ENCODE data around the gene CARMIL3. TPM values are rescaled to one million over a fixed set of nuclear protein-coding genes. Genes with fewer than 3 reads are reported as not detected.

CARMIL3 gene
- total RNA-seq, 1 donor from 2014 or later: not detected

DNA sequence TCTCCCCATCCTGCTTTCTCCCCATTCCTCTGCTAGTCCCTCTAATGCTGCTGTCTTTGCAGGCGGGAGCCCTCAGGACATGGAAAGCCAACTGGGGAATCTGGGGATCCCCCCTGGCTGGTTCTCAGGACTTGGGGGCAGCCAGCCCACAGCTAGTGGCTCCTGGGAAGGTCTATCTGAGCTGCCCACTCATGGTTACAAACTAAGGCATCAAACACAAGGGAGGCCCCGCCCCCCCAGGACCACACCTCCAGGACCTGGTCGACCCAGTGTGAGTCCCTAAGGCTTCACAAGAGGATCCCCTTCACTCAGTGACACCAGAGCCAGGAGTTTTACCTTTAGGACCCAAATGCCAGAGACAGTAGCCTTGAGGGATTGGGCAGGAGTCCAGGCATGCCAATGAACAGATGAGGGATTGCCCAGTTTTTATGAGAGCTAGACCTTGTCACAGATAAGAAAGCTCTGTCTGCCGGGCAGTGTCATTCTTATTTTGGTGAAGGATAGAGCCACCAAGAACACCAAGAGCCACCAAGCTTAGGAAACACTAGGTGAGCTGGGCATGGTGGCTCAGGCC, 11.5 kb downstream of the CARMIL3 start:
- no peak for DNase-seq (ENCODE audit: low read depth in 2 of 2)

GRCh38 chr14:24064091-24064795, 12.4 kb downstream of the CARMIL3 start:
- no peak for DNase-seq (ENCODE audit: low read depth in 2 of 2)

GRCh38 chr14:24064856-24065255, 13.0 kb downstream of the CARMIL3 start:
- no peak for DNase-seq (ENCODE audit: low read depth in 2 of 2)

DNA sequence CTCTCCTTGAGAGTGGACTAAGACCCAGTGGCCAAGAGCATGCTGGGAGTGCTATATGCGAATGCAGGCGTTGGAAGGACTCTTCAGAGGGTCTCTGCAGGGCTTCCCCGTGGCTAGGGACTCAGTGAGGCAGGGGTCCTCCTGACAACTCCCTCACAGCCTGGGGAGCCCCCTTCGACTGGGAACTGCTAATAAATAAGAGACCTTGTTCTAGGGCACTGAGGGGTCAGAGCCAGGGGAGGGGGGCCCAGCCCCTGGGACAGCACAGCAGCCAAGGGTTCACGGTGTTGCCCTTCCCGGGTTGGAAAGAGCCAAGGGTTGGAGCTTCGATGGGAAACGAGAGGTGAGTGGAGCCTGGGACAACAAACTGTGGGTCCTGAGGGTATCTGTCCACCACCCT, 13.6 kb downstream of the CARMIL3 start:
- DNase-seq (ENCODE audit: low read depth in 2 of 2): no peak

GRCh38 chr14:24066496-24067132, 14.8 kb downstream of the CARMIL3 start:
- no peak for DNase-seq (ENCODE audit: low read depth in 2 of 2)

GRCh38 chr14:24067133-24068082, 15.6 kb downstream of the CARMIL3 start:
- DNase-seq (ENCODE audit: low read depth in 2 of 2): no peak

GRCh38 chr14:24068711-24069410, 17.1 kb downstream of the CARMIL3 start:
- DNase-seq (ENCODE audit: low read depth in 2 of 2): no peak

- DNase-seq (ENCODE audit: low read depth in 2 of 2): no peak
Measured at GRCh38 chr14:24069411-24069735, 17.6 kb downstream of the CARMIL3 start.

GRCh38 chr14:24070285-24071143, 18.7 kb downstream of the CARMIL3 start:
- DNase-seq (ENCODE audit: low read depth in 2 of 2): no peak

GRCh38 chr14:24071144-24071697, 19.4 kb downstream of the CARMIL3 start, which contains the start of gene CPNE6:
CPNE6 (plus strand) TSS chr14:24071562; CDS start chr14:24072937, 1,375 bp downstream.
- no peak for DNase-seq (ENCODE audit: low read depth in 2 of 2)

DNA sequence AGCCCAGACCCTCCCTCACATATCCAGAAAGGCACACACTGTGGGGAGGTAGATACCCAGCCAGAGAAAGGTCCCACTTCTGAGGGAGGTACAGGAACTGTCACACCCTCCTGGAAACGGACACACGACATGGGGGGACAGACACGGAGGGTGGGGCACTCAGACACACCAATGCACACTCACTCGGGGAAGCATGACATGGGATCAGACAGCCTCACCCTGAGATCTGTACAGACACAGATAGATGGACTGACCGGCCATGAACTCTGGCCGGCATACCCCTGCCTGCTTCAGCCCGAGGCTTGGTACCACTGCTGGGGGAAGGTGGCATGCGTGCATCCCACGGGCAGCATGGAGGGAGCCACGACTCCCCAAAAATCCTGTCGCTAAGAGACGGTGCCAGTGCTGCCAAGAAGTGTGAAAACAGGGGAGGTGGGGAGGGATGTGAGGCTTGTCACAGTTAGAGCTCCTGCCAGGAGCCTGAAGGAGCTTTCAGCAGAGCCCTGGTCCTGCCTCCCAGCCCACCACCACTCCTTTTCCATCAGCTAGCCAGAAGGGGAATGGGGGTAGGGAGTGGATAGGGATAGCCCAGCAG, 20.1 kb downstream of the CARMIL3 start:
- DNase-seq (ENCODE audit: low read depth in 2 of 2): no peak

- DNase-seq (ENCODE audit: low read depth in 2 of 2): no peak
Measured at GRCh38 chr14:24072436-24072835, 20.6 kb downstream of the CARMIL3 start.

- no peak for DNase-seq (ENCODE audit: low read depth in 2 of 2)
Measured at GRCh38 chr14:24072881-24073877, 21.4 kb downstream of the CARMIL3 start.

DNA sequence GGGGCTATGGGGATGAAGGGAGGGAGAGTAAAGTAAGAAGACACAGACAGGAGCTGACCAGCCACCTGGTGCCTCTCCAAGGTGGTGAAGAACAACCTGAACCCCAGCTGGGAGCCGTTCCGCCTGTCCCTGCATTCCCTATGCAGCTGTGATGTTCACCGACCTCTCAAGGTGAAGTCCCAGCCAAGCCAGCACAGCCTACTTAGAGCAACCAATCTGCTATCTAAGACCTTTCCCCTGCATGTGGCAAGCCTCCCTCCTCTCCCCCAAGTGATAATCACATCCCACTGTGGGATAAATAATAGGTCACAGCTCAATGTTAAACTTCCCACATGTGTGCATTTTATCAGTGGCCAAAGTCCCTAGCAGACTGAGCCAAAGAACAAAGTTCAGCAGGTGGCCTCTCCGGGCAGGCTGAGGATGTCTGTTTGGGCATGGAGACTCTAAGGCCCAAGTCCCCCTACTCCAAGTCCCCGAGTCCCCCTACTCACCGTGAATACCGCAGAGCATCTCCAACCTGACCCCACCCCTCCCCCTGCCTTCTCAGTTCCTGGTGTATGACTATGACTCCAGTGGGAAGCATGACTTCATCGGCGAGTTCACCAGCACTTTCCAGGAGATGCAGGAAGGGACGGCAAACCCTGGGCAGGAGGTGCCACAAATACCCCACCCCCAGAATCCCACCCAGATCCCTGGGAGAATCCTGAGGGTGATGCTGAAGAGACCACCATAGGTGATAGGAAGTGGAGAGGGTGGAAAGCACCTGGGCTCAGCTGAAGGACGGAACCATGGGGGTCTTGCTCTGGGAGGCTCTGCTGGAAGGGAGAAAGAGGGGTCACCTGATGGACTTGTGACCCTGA, 23.0 kb downstream of the CARMIL3 start:
- no peak for DNase-seq (ENCODE audit: low read depth in 2 of 2)

DNA sequence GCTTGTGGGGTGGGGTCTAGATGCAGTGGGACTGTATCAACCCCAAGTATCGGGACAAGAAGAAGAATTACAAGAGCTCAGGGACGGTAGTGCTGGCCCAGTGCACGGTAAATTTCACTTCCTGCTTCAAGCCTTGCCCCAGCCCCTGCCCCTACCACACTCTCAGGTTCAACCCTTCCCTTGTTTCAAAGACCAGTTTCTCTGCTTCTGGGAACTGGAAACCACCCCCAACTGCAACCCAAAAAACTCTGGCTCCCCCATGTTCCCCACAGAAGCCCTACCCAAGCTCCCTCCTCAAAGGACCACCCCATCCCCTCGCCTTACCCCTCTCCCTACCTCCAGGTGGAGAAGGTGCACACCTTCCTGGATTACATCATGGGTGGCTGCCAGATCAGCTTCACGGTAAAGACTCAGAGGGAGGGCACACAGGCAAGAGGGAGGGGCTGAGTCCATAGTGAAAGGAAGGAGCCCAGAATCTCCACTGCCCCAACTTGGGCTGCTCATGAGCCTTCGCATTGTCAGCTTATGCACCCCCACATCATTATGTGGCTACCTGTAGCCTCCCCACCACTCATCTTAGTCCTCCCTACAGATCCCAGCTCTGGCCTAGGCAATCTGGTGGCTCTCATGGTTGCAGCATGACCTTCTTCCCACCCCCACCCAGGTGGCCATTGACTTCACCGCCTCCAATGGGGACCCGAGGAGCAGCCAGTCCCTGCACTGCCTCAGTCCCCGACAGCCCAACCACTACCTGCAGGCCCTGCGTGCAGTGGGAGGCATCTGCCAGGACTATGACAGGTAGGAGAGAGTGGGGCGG, 23.9 kb downstream of the CARMIL3 start:
- DNase-seq (ENCODE audit: low read depth in 2 of 2): no peak

GRCh38 chr14:24076302-24076601, 24.4 kb downstream of the CARMIL3 start:
- DNase-seq (ENCODE audit: low read depth in 2 of 2): no peak

DNA sequence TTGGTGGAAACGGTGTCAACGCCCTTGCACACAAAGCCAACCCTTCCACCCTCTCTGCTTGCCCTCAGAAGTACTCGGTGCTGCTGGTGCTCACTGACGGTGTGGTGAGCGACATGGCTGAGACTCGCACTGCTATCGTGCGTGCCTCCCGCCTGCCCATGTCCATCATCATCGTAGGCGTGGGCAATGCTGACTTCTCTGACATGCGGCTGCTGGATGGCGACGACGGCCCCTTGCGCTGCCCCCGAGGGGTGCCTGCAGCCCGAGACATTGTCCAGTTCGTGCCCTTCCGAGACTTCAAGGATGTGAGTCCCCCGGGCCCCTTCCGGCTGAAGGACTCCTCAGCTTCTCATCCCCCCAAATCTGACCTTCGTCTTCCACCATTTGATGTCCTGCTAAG, 25.3 kb downstream of the CARMIL3 start:
- no peak for DNase-seq (ENCODE audit: low read depth in 2 of 2)

Measured in lung microvascular endothelial cell (primary cell).